ENCODE measurements around the gene SPATA9. TPM values are rescaled to one million over a fixed set of nuclear protein-coding genes. Genes with fewer than 3 reads are reported as not detected.
"Not testable (repeated sequence)": the region's sequence is repeated elsewhere in the genome, so short reads cannot be mapped to it uniquely, and the experiment has no call there.

The SPATA9 gene
- polyA plus RNA-seq, 1 experiment: 0.53 TPM

DNA sequence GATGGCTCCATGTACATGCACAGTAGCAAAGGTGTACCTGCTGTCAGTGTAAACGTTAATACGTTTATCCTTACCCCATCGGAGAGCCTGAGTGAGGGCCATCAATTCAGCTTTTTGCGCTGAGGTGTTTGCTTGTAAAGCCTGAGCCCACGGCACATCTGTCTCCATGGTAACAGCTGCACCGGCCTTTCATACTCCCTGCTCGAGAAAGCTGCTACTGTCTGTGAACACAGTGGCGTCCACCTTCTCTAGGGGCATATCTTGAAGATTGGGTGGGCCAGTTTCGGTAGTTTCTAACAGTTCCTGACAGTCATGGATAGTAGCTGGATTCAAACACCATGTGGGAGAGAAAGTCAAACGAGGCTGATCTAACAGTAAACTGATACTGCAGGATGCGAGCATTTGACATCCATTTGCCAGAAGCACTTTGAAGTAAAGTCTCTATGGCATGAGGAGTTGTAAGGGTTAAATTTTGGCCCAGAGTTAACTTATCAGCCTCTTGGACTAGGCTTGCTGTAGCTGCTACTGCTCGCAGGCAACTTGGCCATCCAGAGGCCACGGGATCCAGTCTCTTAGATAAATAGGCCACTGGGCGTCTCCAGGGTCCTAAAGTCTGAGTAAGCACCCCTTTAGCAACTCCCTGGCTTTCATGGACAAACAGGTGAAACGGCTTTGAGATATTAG, 27.3 kb upstream of the SPATA9 start:
- TF ChIP-seq, protein P1, sequence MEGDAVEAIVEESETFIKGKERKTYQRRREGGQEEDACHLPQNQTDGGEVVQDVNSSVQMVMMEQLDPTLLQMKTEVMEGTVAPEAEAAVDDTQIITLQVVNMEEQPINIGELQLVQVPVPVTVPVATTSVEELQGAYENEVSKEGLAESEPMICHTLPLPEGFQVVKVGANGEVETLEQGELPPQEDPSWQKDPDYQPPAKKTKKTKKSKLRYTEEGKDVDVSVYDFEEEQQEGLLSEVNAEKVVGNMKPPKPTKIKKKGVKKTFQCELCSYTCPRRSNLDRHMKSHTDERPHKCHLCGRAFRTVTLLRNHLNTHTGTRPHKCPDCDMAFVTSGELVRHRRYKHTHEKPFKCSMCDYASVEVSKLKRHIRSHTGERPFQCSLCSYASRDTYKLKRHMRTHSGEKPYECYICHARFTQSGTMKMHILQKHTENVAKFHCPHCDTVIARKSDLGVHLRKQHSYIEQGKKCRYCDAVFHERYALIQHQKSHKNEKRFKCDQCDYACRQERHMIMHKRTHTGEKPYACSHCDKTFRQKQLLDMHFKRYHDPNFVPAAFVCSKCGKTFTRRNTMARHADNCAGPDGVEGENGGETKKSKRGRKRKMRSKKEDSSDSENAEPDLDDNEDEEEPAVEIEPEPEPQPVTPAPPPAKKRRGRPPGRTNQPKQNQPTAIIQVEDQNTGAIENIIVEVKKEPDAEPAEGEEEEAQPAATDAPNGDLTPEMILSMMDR (IDR thresholded peaks at IDR 0.05; ENCODE audit: insufficient read depth, low read depth, low read length): no peak

DNA sequence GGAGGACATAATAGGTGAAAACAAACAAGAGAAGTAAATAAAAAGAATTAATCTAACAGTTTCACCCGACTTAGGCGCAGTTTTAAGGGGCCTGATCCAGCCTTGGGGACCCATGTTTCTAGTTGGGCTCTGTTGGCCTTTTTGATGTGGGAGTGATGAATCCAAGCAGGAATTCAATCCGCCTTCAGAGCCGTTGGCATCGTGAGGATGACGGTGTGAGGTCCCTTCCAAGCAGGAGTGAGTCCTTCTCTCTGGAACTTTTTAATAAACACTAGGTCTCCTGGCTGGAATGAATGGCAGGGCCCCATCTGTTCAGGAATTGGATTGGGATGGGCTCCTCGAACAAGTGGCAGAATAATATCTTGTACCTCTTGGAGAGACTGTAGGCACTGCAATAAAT, 26.1 kb upstream of the SPATA9 start:
- ChIA-PET POLR2A (no interaction called here), CTCF (interaction anchor here (1.8 to 1.9 kb wide), 2 partner anchors 45 to 72 kb away, joined by 3 to 6 read pairs; no protein-coding TSS in a partner anchor)
- no peak for DNase-seq (ENCODE audit: low read depth)
- Histone ChIP-seq H3K27me3 (ENCODE audit: control insufficient read depth, insufficient read depth, low read length) (no peaks in the 10 kb centered on the region), H3K36me3 (ENCODE audit: control insufficient read depth, insufficient read depth, low read length) (no peaks in the 10 kb centered on the region), H3K4me3 (ENCODE audit: low read depth, low read length) (no peak overlapping the region)
- TF ChIP-seq, protein P1 (IDR thresholded peaks at IDR 0.05; ENCODE audit: insufficient read depth, low read depth, low read length): no peak

More for the DNA sequence above, 27.3 kb upstream of the SPATA9 start:
- Histone ChIP-seq H3K27me3 (ENCODE audit: control insufficient read depth, insufficient read depth, low read length) (no peaks in the 10 kb centered on the region), H3K4me3 (ENCODE audit: low read depth, low read length) (no peak overlapping the region), H3K36me3 (ENCODE audit: control insufficient read depth, insufficient read depth, low read length) (no peaks in the 10 kb centered on the region)
- POLR2A ChIA-PET: no interaction called here
- no peak for DNase-seq (ENCODE audit: low read depth)
- CTCF ChIA-PET: interaction anchor here (1.8 to 1.9 kb wide), 2 partner anchors 46 to 71 kb away, joined by 3 to 6 read pairs; no protein-coding TSS in a partner anchor

DNA sequence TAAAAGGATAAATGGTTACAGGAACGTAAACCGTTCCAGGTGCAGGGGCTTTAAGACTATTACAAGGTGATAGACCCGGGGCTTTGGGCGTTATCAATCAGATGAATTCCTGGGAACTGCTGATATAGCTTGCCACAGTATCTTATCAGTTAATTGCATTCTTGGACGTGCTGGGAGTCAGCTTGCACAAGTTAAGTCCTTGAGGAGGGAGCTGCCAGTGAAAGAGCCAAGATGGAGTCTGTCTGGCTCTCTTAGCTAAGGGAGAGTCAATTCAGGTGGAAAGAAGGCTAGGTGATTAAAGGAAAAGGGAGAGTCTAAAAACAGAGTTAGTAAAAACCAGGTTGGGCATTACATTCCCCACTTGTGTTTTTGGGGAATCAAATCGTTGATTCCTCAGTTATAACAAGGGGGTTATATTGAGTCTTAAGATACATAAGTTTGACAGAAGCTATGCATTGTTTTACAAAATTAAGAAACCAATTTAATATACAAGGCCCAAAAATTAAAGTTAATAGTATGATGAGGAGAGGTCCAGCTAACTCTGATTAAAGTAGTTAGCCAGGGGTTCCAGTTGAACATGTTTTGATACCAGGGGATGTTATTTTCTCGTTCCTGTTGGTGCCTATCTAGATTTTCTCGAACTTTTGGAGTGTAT, 24.9 kb upstream of the SPATA9 start:
- POLR2A ChIA-PET; CTCF ChIA-PET; DNase-seq (ENCODE audit: low read depth); H3K4me3 ChIP-seq (ENCODE audit: low read depth, low read length); H3K27me3 ChIP-seq (ENCODE audit: control insufficient read depth, insufficient read depth, low read length); H3K36me3 ChIP-seq (ENCODE audit: control insufficient read depth, insufficient read depth, low read length): not testable (repeated sequence)

DNA sequence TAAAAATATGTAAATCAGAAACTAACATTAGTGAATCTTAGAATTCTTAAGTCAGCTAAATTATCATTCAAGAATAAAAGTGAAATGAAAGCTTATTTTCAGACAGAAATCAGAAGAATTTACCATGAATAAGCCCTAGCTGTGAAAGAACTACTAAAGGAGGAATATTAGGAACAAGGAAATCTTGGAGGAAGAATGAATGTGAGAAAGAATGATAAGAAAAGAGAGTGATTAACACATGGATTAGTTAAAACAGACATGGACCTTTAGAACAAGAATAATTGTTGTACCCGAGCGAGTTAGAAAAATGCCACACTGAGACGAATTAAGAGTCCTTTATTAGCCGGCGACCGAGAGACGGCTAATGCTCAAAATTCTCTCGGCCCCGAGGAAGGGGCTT, 24.3 kb upstream of the SPATA9 start:
- ChIA-PET CTCF (no interaction called here), POLR2A (no interaction called here)
- TF ChIP-seq, protein P1 (IDR thresholded peaks at IDR 0.05; ENCODE audit: insufficient read depth, low read depth, low read length): no peak
- Histone ChIP-seq H3K4me3 (ENCODE audit: low read depth, low read length) (no peak overlapping the region), H3K36me3 (ENCODE audit: control insufficient read depth, insufficient read depth, low read length) (no peaks in the 10 kb centered on the region), H3K27me3 (ENCODE audit: control insufficient read depth, insufficient read depth, low read length) (no peaks in the 10 kb centered on the region)
- DNase-seq (ENCODE audit: low read depth): no peak

DNA sequence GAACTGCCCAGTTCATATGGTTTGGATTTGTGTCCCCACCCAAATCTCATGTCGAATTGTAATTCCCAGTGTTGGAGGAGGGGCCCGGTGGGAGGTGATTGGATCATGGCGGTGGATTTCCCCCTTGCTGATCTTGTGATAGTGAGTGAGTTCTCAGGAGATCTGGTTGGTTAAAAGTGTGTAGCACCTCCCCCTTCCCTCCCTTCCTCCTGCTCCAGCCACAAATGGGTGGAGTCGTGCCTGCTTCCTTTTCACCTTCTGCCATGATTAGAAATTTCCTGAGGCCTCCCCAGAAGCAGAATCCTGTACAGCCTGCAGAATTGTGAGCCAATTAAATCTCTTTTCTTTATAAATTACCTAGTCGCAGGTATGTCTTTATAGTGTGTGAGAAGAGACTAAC, 23.4 kb upstream of the SPATA9 start:
- H3K4me3 ChIP-seq (ENCODE audit: low read depth, low read length); POLR2A ChIA-PET; H3K36me3 ChIP-seq (ENCODE audit: control insufficient read depth, insufficient read depth, low read length); DNase-seq (ENCODE audit: low read depth); CTCF ChIA-PET; H3K27me3 ChIP-seq (ENCODE audit: control insufficient read depth, insufficient read depth, low read length): not testable (repeated sequence)

DNA sequence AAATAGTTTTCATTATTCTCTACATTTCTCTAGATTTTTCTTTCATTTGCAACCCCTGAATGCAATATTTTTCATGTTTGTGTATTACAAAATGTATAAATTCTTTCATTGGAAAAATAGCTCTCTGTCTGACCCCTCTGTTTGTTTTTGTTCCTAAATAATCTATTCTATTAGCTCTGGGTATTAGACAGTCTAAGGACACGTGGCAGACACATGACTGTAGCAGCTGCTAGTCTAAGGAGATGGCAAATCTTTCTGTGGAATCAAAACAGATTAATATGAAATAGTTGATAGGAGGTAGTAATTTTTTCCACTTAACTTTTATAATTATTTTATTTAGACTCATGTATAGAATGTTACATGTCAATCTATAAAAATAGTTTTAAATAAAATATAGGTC, 21.4 kb upstream of the SPATA9 start:
- TF ChIP-seq, protein P1 (IDR thresholded peaks at IDR 0.05; ENCODE audit: insufficient read depth, low read depth, low read length): no peak
- H3K27me3 ChIP-seq (ENCODE audit: control insufficient read depth, insufficient read depth, low read length): no peaks in the 10 kb centered on the region
- H3K4me3 ChIP-seq (ENCODE audit: low read depth, low read length): no peak overlapping the region
- H3K36me3 ChIP-seq (ENCODE audit: control insufficient read depth, insufficient read depth, low read length): no peaks in the 10 kb centered on the region
- DNase-seq (ENCODE audit: low read depth): no peak
- ChIA-PET CTCF (no interaction called here), POLR2A (no interaction called here)

Measured in BJ (cell line).